OCI-LY3 (cell line): ENCODE results near the gene RTF2.
A peak's percentile ranks its signal among the peaks of the same experiment; 100 is the strongest.

Experiments used
- H2AFZ ChIP-seq: fragments of 200-600, 300-600 bp; shearing (Covaris generic); 2 replicates; pipeline ENCODE4 v1.6.0; 2014; ENCODE audit warnings: antibody characterized with exemption, low read depth, low read length
- H3K27ac ChIP-seq: fragments of 200-600, 300-600 bp; sonication (generic); 2 replicates; pipeline ENCODE4 v1.5.1; 2014; ENCODE audit warnings: mild to moderate bottlenecking, low read length, moderate library complexity, mixed read lengths
- H3K27me3 ChIP-seq: fragments of 200-600, 300-600 bp; sonication (generic); 2 replicates; pipeline ENCODE4 v1.6.1; 2014; ENCODE audit warnings: low read depth, low read length, mixed read lengths
- H3K36me3 ChIP-seq: fragments of 200-600, 300-600 bp; sonication (generic); replicated peaks from 2 replicates; pipeline ENCODE3; 2014; ENCODE audit warnings: low read depth, low read length, mixed read lengths
- H3K4me1 ChIP-seq: fragments of 300-600, 200-600 bp; sonication (generic); 2 replicates; pipeline ENCODE4 v1.6.1; 2014; ENCODE audit warnings: low read length, mixed read lengths
- H3K4me2 ChIP-seq: fragments of 200-600, 300-600 bp; sonication (generic); 2 replicates; pipeline ENCODE4 v1.6.1; 2014; ENCODE audit warnings: low read length, mixed read lengths
- H3K4me3 ChIP-seq: fragments of 300-600, 200-600 bp; sonication (generic); 2 replicates; pipeline ENCODE4 v1.5.1; 2014; ENCODE audit warnings: antibody characterized with exemption, mild to moderate bottlenecking, low read length, moderate library complexity
- H3K79me2 ChIP-seq: fragments of 300-600, 200-600 bp; shearing (Covaris generic); 2 replicates; pipeline ENCODE4 v1.6.1; 2014; ENCODE audit warnings: mild to moderate bottlenecking, low read length, mixed read lengths
- H3K9ac ChIP-seq: fragments of 300-600, 200-600 bp; shearing (Covaris generic); 2 replicates; pipeline ENCODE4 v1.6.0; 2014; ENCODE audit warnings: mild to moderate bottlenecking, low read length, moderate library complexity
- H3K9me3 ChIP-seq: fragments of 200-600, 300-600 bp; shearing (Covaris generic); 2 replicates; pipeline ENCODE4 v1.6.1; 2014; ENCODE audit warnings: low read length, mixed read lengths; ENCODE audit not compliant: insufficient read depth
- H4K20me1 ChIP-seq: fragments of 200-600, 300-600 bp; sonication (generic); 2 replicates; pipeline ENCODE4 v1.6.1; 2016; ENCODE audit warnings: low read length, mixed read lengths; ENCODE audit not compliant: insufficient read depth
- EZH2phosphoT487 ChIP-seq: fragments of 200-600 bp; shearing (Covaris generic); IDR thresholded peaks from 2 replicates; pipeline ENCODE4 v1.6.1; 2018; ENCODE audit warnings: antibody characterized with exemption, mixed run types, low read depth
- TF ChIP-seq, protein P1 (sequence below): fragments of 200-600, 300-600 bp; sonication (generic); IDR thresholded peaks from 2 replicates; pipeline ENCODE4 v1.5.1; 2014; ENCODE audit warnings: antibody characterized with exemption, low read length, low read depth

Gene RTF2

DNA sequence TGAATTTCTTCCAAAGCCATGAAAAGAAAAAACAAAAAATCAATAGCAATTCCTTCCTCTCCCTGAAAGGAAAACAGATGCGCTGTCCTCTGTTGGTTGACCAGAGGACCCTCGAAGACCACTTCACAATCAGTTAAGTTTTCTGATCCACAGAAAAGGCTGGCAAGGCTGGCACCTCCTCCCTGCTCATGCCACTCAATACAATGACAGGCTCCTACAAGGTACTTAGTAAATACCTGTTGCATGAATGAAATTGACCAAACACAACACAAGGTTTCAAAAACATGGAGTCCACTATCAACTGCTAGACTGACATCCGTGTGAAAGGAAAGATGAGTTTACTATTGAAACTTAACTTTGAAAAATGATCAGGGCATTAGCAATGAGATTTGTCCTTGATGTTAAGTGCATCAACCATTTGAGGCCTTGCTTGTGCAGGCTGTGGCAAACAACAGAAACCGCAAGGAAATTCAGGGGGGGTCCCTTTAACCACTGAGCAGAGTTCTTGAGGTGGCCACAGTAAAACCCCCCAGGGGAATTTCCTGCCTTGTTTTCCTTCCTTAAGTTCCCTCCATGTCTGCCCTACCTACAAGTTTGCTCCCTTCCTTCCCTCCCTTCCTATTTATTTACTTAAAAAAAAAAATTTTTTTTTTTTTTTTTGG is 27.9 kb upstream of the RTF2 start:
- peaks cover 30% of the 10 kb centered on the region for H3K4me1 ChIP-seq
- H3K4me2 ChIP-seq = peak overlapping the region; percentile 41
- no peaks in the 10 kb centered on the region for H3K27me3 ChIP-seq
- TF ChIP-seq, protein P1, sequence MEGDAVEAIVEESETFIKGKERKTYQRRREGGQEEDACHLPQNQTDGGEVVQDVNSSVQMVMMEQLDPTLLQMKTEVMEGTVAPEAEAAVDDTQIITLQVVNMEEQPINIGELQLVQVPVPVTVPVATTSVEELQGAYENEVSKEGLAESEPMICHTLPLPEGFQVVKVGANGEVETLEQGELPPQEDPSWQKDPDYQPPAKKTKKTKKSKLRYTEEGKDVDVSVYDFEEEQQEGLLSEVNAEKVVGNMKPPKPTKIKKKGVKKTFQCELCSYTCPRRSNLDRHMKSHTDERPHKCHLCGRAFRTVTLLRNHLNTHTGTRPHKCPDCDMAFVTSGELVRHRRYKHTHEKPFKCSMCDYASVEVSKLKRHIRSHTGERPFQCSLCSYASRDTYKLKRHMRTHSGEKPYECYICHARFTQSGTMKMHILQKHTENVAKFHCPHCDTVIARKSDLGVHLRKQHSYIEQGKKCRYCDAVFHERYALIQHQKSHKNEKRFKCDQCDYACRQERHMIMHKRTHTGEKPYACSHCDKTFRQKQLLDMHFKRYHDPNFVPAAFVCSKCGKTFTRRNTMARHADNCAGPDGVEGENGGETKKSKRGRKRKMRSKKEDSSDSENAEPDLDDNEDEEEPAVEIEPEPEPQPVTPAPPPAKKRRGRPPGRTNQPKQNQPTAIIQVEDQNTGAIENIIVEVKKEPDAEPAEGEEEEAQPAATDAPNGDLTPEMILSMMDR = no peak
- no peak for TF ChIP-seq EZH2phosphoT487
- no peaks in the 10 kb centered on the region for H3K79me2 ChIP-seq
- H4K20me1 ChIP-seq = no peaks in the 10 kb centered on the region
- no peak overlapping the region for H3K4me3 ChIP-seq
- H2AFZ ChIP-seq = no peak overlapping the region
- H3K27ac ChIP-seq = 0 out of 2 replicates have a peak overlapping the region, but pooled peaks have one; percentile 2
- no peaks in the 10 kb centered on the region for H3K36me3 ChIP-seq
- no peaks in the 10 kb centered on the region for H3K9me3 ChIP-seq
- H3K9ac ChIP-seq = no peak overlapping the region

DNA sequence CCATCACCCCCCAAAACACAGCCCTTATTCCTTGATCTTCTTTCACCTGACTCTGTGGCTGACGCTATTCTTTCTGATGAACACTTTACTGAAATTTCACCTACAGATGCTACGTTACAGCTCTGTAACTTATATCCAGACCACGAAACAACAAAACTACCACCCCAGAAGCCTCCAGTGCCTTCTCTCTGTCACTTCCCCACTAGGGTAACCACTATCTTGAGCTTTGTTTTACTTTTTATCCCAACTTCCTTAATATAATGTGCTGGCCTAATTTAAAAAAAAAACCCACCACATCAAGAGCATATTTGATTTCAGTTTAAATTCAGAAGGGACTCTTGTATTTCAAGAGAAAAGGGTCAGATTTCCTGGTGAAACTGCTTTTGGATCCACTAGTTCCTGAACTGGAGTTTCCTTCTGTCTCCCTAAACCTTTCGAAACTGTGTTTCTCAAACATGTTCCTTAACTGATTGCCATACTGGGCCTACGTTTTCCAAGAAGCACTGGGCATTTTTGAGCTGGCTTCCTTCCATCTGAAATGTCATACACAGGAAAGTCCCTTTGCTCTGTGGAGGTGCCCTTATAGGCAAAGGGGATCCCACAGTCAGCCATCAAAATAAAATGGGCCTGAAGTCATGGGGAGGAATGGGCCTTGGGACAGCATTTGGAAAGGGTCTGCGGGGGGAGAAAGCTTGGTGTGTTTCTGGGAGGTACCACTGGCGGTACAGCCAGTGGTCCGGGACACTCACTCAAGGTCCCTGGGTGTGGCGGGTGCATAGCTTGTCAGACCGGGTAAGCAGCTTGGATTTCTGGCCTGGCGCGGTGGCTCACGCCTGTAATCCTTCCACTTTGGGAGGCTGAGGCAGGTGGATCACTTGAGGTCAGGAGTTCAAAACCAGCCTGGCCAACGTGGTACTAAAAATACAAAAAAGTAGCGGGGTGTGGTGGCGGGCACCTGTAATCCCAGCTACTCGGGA is 25.8 kb upstream of the RTF2 start:
- no peak for TF ChIP-seq EZH2phosphoT487
- TF ChIP-seq, protein P1 = no peak
- H3K27ac ChIP-seq = no peak overlapping the region
- no peak overlapping the region for H3K9ac ChIP-seq
- no peak overlapping the region for H2AFZ ChIP-seq
- no peaks in the 10 kb centered on the region for H4K20me1 ChIP-seq
- no peaks in the 10 kb centered on the region for H3K36me3 ChIP-seq
- H3K79me2 ChIP-seq = no peaks in the 10 kb centered on the region
- no peaks in the 10 kb centered on the region for H3K27me3 ChIP-seq
- H3K9me3 ChIP-seq = no peaks in the 10 kb centered on the region
- H3K4me1 ChIP-seq = peaks cover 35% of the 10 kb centered on the region
- H3K4me3 ChIP-seq = no peak overlapping the region
- no peak overlapping the region for H3K4me2 ChIP-seq

DNA sequence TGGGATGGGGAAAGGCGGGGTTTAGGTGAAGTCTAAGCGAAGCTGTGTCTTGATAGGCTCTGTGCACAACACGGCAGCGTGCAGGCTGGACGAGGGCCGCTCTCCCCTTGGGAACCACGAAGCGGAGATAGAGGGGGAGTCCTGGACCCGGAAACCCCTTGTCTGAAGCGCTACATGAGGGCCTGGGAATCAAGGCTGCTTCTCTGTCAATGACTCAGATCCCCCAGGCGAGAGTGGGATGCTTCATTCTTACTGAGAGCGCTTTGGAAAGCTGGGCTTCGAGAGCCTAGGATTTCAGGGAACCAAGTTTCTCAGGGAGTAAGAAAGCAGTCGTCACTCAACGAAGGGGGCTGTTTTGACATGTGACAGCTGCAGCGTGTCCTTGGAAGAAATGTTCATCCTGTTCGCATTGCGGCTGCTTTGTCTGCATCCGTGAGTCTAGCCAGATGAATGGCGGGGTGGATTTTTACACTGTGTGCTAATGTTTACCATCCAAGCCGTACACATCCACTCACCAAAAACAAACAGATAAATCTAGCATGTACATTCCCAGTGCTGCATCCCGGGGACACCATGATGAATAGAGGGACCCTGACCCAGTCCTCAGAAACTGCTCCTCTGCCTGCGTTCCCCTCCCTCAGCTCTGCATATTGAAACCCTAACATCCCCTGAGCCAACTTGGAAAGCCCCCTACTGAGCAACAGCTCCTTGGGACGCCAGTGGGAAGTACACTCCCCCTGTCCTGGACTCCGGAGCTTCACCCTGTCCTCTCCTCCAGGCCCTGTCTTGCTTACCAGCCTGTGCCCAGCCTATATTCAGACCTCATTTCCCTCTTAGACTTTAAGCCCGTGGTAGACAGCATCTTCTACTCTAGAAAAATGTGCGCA is 24.5 kb upstream of the RTF2 start:
- Histone ChIP-seq H3K36me3 (no peaks in the 10 kb centered on the region), H2AFZ (no peak overlapping the region), H3K27me3 (no peaks in the 10 kb centered on the region), H3K4me2 (no peak overlapping the region), H3K79me2 (no peaks in the 10 kb centered on the region), H3K4me1 (peaks cover 45% of the 10 kb centered on the region), H3K9me3 (no peaks in the 10 kb centered on the region), H3K9ac (no peak overlapping the region), H3K4me3 (no peak overlapping the region), H3K27ac (no peak overlapping the region), H4K20me1 (no peaks in the 10 kb centered on the region)
- TF ChIP-seq, protein P1 = no peak
- no peak for TF ChIP-seq EZH2phosphoT487
